T-cell (primary cell): ENCODE measurements around the gene PRRC2C. TPM values are rescaled to one million over a fixed set of nuclear protein-coding genes. Genes with fewer than 3 reads are reported as not detected.

ENCODE experiments used
- ATAC-seq, 4 experiments: fragments of 200-7000 bp in 3 of 4; fragments of 150-1000 bp in 1 of 4; cut with Tn5 transposase; replicated peaks in 1 of 4; 1 replicate in 3 of 4; 2 replicates in 1 of 4; pipeline ENCODE4 v1.10.0; 2021; ENCODE audit warnings: moderate library complexity in 3 of 4, mild to moderate bottlenecking in 2 of 4, moderate number of reproducible peaks in 1 of 4
- CTCF ChIA-PET, 2 donors: fragments of 300-600 bp; sonication (Branson Sonifier 250); formaldehyde crosslinking; loops; one replicate each; lab custom pipeline; 2022; ENCODE audit warnings: antibody characterized with exemption in 2 of 2; lab: Charles Lee
- POLR2A ChIA-PET, 2 donors: fragments of 300-600 bp; sonication (Branson Sonifier 250); formaldehyde crosslinking; loops; one replicate each; lab custom pipeline; 2022; ENCODE audit warnings: antibody characterized with exemption in 2 of 2; lab: Charles Lee
- DNase-seq, 35 experiments: peaks; one replicate each; pipeline versions ENCODE4 v3.0.0 to v3.0.0-alpha.2; 2013 to 2023
- H3K27ac ChIP-seq: one replicate; pipeline ENCODE4 v1.5.1; 2013; ENCODE audit warnings: low read length
- H3K27me3 ChIP-seq, 2 experiments: replicated peaks in 1 of 2; 1 replicate in 1 of 2; 2 replicates in 1 of 2; pipeline versions ENCODE4 v1.6.1 to v1.7.0; 2013; ENCODE audit warnings: low read length in 1 of 2, mixed read lengths in 1 of 2; ENCODE audit not compliant: control insufficient read depth in 2 of 2, insufficient read depth in 2 of 2; ENCODE audit errors: extremely low read depth in 1 of 2
- H3K36me3 ChIP-seq, 2 donors: 1 replicate in 1 of 2; 2 replicates in 1 of 2; pipeline versions ENCODE4 v1.6.1 to v1.7.0; 2013; ENCODE audit warnings: low read length in 1 of 2; ENCODE audit not compliant: control insufficient read depth in 2 of 2, insufficient read depth in 1 of 2; ENCODE audit errors: extremely low read depth in 1 of 2
- H3K4me1 ChIP-seq, 2 experiments: 1 replicate in 1 of 2; 2 replicates in 1 of 2; pipeline versions ENCODE4 v1.6.1 to v1.7.0; 2013; ENCODE audit warnings: low read length in 2 of 2, mixed read lengths in 1 of 2; ENCODE audit not compliant: insufficient read depth in 2 of 2, control insufficient read depth in 1 of 2; ENCODE audit errors: extremely low read depth in 1 of 2
- H3K4me3 ChIP-seq, 2 donors: 1 replicate in 1 of 2; 2 replicates in 1 of 2; pipeline versions ENCODE4 v1.5.1 to v1.7.0; 2013; ENCODE audit warnings: mild to moderate bottlenecking in 2 of 2, low read length in 1 of 2, moderate library complexity in 1 of 2; ENCODE audit not compliant: control insufficient read depth in 1 of 2; ENCODE audit errors: extremely low read depth in 1 of 2
- H3K9me3 ChIP-seq: 2 replicates; pipeline ENCODE4 v1.7.0; 2013
- H3K27ac Mint-ChIP-seq, 2 donors: one replicate each; pipeline ENCODE4 v1.8.0; 2020 to 2021; ENCODE audit warnings: mild to moderate bottlenecking in 2 of 2, mixed read lengths in 2 of 2
- H3K27me3 Mint-ChIP-seq, 2 donors: one replicate each; pipeline ENCODE4 v1.8.0; 2021 to 2022; ENCODE audit warnings: mixed read lengths in 2 of 2
- H3K36me3 Mint-ChIP-seq: one replicate; pipeline ENCODE4 v1.8.0; 2021; ENCODE audit warnings: mixed read lengths
- H3K4me1 Mint-ChIP-seq, 3 donors: one replicate each; pipeline ENCODE4 v1.8.0; 2020 to 2022; ENCODE audit warnings: mixed read lengths in 3 of 3, mild to moderate bottlenecking in 1 of 3
- H3K4me3 Mint-ChIP-seq, 3 donors: one replicate each; pipeline ENCODE4 v1.8.0; 2020 to 2022; ENCODE audit warnings: mild to moderate bottlenecking in 3 of 3, mixed read lengths in 3 of 3, moderate library complexity in 3 of 3
- H3K9me3 Mint-ChIP-seq, 3 donors: one replicate each; pipeline ENCODE4 v1.8.0; 2020 to 2022; ENCODE audit warnings: mixed read lengths in 3 of 3
- WGBS: methylation state at CpG from one replicate; pipeline ENCODE4 v1.1.5; 2013; ENCODE audit warnings: missing lambda C conversion rate; ENCODE audit not compliant: insufficient coverage; 5-methylcytosine and 5-hydroxymethylcytosine counted together
- total RNA-seq, 35 experiments: library from RNA in 6 of 35; stranded (reverse) in 6 of 35; fragments of 120-200 nt in 1 of 35; gene quantifications; one replicate each; pipeline versions ENCODE4 v1.2.1 to v1.2.4 and lab custom pipeline; 2013 to 2026

Gene PRRC2C
- total RNA-seq, 5 donors from 2014 or later (not counting 1 experiment from before 2014, with no cell fraction given): 229 to 340 (median 259) TPM

DNA sequence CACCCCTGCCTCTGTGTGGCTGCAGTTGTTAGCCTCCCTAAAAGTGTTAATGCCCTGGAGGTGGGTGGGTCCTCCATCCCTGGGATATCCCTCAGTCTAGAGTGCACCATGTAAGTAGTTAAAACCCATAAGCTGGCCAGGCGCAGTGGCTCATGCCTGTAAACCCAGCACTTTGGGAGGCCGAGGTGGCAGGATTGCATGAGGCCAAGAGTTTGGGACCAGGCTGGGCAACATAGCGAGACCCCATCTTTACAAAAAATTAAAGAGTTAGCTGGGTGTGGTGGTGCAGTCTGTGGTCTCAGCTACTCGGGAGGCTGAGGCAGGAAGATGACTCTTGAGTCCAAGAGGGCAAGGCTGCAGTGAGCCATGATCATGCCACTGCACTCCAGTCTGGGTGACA, 156.9 kb downstream of the PRRC2C start:
- Mint-ChIP-seq H3K9me3 (no peaks in the 10 kb centered on the region), H3K36me3 (no peaks in the 10 kb centered on the region), H3K27ac (no peak overlapping the region), H3K27me3 (peaks cover 3 to 8% of the 10 kb centered on the region in 2 donors), H3K4me1 (peaks cover 5 to 7% (median 6%) of the 10 kb centered on the region in 3 donors), H3K4me3 (no peak overlapping the region)
- ChIA-PET CTCF (interaction anchor here (0.6 to 0.7 kb wide), 6 partner anchors 8 to 1833 kb away, joined by 3 read pairs; no protein-coding TSS in a partner anchor), POLR2A (no interaction called here)
- 95% methylated on average over 3 of the region's 4 CpGs for WGBS
- H3K9me3 ChIP-seq: no peaks in the 10 kb centered on the region
- H3K27me3 ChIP-seq: peaks cover 0 to 13% of the 10 kb centered on the region in 2 experiments
- ATAC-seq (no peak), DNase-seq (no peak)
- H3K27ac ChIP-seq: no peak overlapping the region
- H3K4me1 ChIP-seq: peaks cover 0 to 6% of the 10 kb centered on the region in 2 experiments
- no peak overlapping the region for H3K4me3 ChIP-seq
- no peaks in the 10 kb centered on the region for H3K36me3 ChIP-seq

Other genes with a start within 250 kb of the PRRC2C start
- gene FMO1, start 237.0 kb upstream of the PRRC2C start, total RNA-seq: not detected
- 1 to 10 TPM; 2.0 to 3.7 (median 2.8) TPM for gene FMO4, start 171.3 kb upstream of the PRRC2C start, total RNA-seq
- gene MYOCOS, start 136.7 kb downstream of the PRRC2C start, total RNA-seq: under 1 TPM in 2 of 5 donors, not detected in 3; 0.18 to 0.33 TPM
- not detected for gene MYOC, start 167.2 kb downstream of the PRRC2C start, total RNA-seq